Uterus (tissue), 2 donors: ENCODE measurements around the gene COMMD6.

Source experiments
- POLR2A ChIP-seq, 2 donors: fragments of 450-650 bp; IDR thresholded peaks; one replicate each; pipeline ENCODE4 v1.6.1; 2016; ENCODE audit warnings: antibody characterized with exemption in 2 of 2, mild to moderate bottlenecking in 1 of 2, moderate library complexity in 1 of 2
- TF ChIP-seq, protein P1 (sequence below), 4 experiments: fragments of 200-600 bp in 2 of 4; fragments of 450-650 bp in 2 of 4; sonication (generic) in 2 of 4; IDR thresholded peaks; one replicate each; pipeline ENCODE4 v1.5.1; 2016 to 2019; ENCODE audit warnings: antibody characterized with exemption in 4 of 4, mild to moderate bottlenecking in 2 of 4, moderate library complexity in 1 of 4

DNA sequence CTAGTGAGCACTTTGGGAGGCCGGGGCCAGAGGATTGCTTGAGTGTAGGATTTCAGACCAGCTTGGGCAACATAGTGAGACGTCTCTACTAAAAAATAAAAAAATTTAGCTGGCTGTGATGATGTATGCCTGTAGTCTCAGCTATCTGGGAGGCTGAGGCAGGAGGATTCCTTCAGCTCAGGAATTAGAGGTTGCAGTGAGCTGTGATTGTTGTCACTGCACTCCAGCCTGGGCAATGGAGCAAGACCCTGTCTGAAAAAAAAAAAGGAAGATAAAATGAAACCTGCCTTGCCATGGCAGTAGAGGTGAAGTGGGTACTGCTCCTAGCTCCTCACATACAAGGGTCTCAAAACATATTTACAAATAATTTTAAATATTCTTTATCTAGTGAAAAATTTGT, 19.3 kb upstream of the COMMD6 start:
- TF ChIP-seq, protein P1, sequence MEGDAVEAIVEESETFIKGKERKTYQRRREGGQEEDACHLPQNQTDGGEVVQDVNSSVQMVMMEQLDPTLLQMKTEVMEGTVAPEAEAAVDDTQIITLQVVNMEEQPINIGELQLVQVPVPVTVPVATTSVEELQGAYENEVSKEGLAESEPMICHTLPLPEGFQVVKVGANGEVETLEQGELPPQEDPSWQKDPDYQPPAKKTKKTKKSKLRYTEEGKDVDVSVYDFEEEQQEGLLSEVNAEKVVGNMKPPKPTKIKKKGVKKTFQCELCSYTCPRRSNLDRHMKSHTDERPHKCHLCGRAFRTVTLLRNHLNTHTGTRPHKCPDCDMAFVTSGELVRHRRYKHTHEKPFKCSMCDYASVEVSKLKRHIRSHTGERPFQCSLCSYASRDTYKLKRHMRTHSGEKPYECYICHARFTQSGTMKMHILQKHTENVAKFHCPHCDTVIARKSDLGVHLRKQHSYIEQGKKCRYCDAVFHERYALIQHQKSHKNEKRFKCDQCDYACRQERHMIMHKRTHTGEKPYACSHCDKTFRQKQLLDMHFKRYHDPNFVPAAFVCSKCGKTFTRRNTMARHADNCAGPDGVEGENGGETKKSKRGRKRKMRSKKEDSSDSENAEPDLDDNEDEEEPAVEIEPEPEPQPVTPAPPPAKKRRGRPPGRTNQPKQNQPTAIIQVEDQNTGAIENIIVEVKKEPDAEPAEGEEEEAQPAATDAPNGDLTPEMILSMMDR (IDR thresholded peaks at IDR 0.05) = no peak
- TF ChIP-seq POLR2A (IDR thresholded peaks at IDR 0.05) = no peak
